GM12878 (cell line): ENCODE results near the gene ITGAL. TPM values are rescaled to one million over a fixed set of nuclear protein-coding genes. Genes with fewer than 3 reads are reported as not detected.

Source experiments
- BMI1 ChIP-seq: fragments of 450-650 bp; IDR thresholded peaks from 2 replicates; pipeline ENCODE4 v1.6.1; 2016; ENCODE audit warnings: mild to moderate bottlenecking, moderate library complexity, borderline replicate concordance
- FOS ChIP-seq: IDR thresholded peaks from 3 replicates; pipeline ENCODE4 v1.6.1; 2011; ENCODE audit warnings: borderline replicate concordance; ENCODE audit not compliant: insufficient read length; ENCODE audit errors: extremely low read depth
- LARP7 ChIP-seq: fragments of 450-650 bp; IDR thresholded peaks from 2 replicates; pipeline ENCODE4 v1.6.1; 2017; ENCODE audit warnings: mild to moderate bottlenecking
- MEF2B ChIP-seq: fragments of 450-650 bp; IDR thresholded peaks from 2 replicates; pipeline ENCODE4 v1.6.1; 2018; ENCODE audit warnings: mild to moderate bottlenecking, moderate library complexity; ENCODE audit not compliant: partially characterized antibody, poor library complexity, severe bottlenecking
- NR2C1 ChIP-seq: fragments of 450-650 bp; IDR thresholded peaks from 2 replicates; pipeline ENCODE4 v1.6.1; 2017; ENCODE audit warnings: antibody characterized with exemption, mild to moderate bottlenecking, moderate library complexity
- RB1 ChIP-seq: fragments of 450-650 bp; formaldehyde crosslinking; IDR thresholded peaks from 2 replicates; pipeline ENCODE4 v1.6.1; 2017; ENCODE audit warnings: mild to moderate bottlenecking, borderline replicate concordance
- TBL1XR1 ChIP-seq: IDR thresholded peaks from 2 replicates; pipeline ENCODE4 v1.6.1; 2012; ENCODE audit warnings: low read depth, low read length, improper control_type of control experiment
- TCF3 ChIP-seq: IDR thresholded peaks from 2 replicates; pipeline ENCODE4 v1.6.1; 2012; ENCODE audit warnings: low read depth, mild to moderate bottlenecking, low read length, borderline replicate concordance; ENCODE audit not compliant: insufficient read depth
- YY1 ChIP-seq: IDR thresholded peaks from 2 replicates; pipeline ENCODE4 v1.6.1; 2011; ENCODE audit warnings: low read depth, mild to moderate bottlenecking, low read length
- polyA plus RNA-seq, 11 experiments: library from polyadenylated mRNA; depleted of rRNA in 4 of 11; unstranded in 6 of 11; stranded (reverse) in 5 of 11; fragments of >200 nt; fragmentation: Nextera tagmentation in 4 of 11; fragmentation: Illumina TruSeq in 1 of 11; extraction: Ambion mirVana in 4 of 11; extraction: Trizol in 1 of 11; gene quantifications; 1 replicate in 1 of 11; 2 replicates in 10 of 11; pipeline versions ENCODE4 v1.2.1 to v1.2.3, GENCODE V29; 2011 to 2016; ENCODE audit warnings: inconsistent platforms in 2 of 11, missing spikeins in 2 of 11, low read depth in 1 of 11
- total RNA-seq, 4 experiments: library from RNA; depleted of rRNA in 3 of 4; stranded (reverse); fragments of >200 nt in 3 of 4; fragmentation: Illumina TruSeq in 1 of 4; extraction: Trizol in 1 of 4; gene quantifications; 2 replicates each; pipeline versions ENCODE4 v1.2.1 to v1.2.3, GENCODE V29; 2013 to 2021
- TF ChIP-seq, protein P1 (sequence below): fragments of 450-650 bp; conservative IDR thresholded peaks from 2 replicates; pipeline ENCODE4 v1.6.1; 2017; ENCODE audit warnings: mild to moderate bottlenecking, moderate library complexity
- TF ChIP-seq, protein P2 (sequence below): fragments of 450-650 bp; IDR thresholded peaks from 2 replicates; pipeline ENCODE4 v1.6.1; 2017; ENCODE audit warnings: antibody characterized with exemption, mild to moderate bottlenecking, moderate library complexity

Gene ITGAL
- total and polyA plus RNA-seq, 10 of the 15 experiments (the other 5 are each of a cell fraction or from before 2014, with no cell fraction given) = 10.7 to 170 (median 96.9) TPM

DNA sequence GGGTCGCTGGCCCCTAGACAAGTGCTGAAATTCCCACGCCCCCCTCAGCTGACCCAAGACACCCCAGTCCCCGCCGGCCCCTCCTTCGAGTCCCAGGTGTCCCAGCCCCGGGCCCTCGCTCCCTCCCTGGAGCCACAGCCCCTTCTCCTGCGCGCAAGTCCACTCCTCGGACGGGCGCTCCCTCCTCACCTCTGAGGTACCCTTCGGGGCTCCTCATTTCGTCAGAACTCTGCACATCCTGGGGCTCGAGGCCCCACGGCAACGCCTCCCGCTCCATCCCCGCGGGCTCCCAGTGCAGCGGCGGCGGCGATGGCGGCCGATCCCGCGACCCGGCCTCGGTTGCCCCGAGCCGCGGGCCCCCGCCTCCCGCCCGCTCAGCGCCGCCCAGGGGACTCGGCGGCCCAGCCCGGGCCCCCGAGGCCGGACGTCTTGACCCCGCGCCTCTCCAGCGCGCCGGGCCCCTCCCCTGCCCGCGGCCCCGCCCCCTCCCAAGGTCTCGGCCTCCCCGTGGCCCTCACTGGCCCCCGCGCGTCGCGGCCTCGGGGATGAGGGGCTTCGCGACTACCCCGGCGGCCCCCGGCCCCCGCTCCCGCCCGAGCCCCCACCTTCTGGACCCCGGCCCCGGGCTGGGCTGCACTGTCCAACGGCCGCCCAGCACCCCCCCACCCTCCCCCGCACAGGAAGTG, 53.7 kb downstream of the ITGAL start, which contains the start of gene ZNF768 (continued):
- TF ChIP-seq TCF3 = no peak
- TF ChIP-seq RB1 = 0 out of 2 replicates have a peak, but pooled peaks have one; percentile 36
- TF ChIP-seq TBL1XR1 = no peak; the same call in 1 of the 2 replicates
- TF ChIP-seq MEF2B = peak; percentile 33
- TF ChIP-seq BMI1 = no peak
- peak; percentile 73; the same call in 1 of the 2 replicates for TF ChIP-seq LARP7
- TF ChIP-seq, protein P1, sequence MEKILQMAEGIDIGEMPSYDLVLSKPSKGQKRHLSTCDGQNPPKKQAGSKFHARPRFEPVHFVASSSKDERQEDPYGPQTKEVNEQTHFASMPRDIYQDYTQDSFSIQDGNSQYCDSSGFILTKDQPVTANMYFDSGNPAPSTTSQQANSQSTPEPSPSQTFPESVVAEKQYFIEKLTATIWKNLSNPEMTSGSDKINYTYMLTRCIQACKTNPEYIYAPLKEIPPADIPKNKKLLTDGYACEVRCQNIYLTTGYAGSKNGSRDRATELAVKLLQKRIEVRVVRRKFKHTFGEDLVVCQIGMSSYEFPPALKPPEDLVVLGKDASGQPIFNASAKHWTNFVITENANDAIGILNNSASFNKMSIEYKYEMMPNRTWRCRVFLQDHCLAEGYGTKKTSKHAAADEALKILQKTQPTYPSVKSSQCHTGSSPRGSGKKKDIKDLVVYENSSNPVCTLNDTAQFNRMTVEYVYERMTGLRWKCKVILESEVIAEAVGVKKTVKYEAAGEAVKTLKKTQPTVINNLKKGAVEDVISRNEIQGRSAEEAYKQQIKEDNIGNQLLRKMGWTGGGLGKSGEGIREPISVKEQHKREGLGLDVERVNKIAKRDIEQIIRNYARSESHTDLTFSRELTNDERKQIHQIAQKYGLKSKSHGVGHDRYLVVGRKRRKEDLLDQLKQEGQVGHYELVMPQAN = peak; percentile 78
- no peak for TF ChIP-seq FOS
- TF ChIP-seq, protein P2, sequence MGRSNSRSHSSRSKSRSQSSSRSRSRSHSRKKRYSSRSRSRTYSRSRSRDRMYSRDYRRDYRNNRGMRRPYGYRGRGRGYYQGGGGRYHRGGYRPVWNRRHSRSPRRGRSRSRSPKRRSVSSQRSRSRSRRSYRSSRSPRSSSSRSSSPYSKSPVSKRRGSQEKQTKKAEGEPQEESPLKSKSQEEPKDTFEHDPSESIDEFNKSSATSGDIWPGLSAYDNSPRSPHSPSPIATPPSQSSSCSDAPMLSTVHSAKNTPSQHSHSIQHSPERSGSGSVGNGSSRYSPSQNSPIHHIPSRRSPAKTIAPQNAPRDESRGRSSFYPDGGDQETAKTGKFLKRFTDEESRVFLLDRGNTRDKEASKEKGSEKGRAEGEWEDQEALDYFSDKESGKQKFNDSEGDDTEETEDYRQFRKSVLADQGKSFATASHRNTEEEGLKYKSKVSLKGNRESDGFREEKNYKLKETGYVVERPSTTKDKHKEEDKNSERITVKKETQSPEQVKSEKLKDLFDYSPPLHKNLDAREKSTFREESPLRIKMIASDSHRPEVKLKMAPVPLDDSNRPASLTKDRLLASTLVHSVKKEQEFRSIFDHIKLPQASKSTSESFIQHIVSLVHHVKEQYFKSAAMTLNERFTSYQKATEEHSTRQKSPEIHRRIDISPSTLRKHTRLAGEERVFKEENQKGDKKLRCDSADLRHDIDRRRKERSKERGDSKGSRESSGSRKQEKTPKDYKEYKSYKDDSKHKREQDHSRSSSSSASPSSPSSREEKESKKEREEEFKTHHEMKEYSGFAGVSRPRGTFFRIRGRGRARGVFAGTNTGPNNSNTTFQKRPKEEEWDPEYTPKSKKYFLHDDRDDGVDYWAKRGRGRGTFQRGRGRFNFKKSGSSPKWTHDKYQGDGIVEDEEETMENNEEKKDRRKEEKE = no peak
- TF ChIP-seq YY1 = 0 out of 2 replicates have a peak, but pooled peaks have one; percentile 22
- peak; percentile 61 for TF ChIP-seq NR2C1
